AG04450 (cell line): ENCODE results near the gene SLC16A5. TPM values are rescaled to one million over a fixed set of nuclear protein-coding genes. Genes with fewer than 3 reads are reported as not detected.

ENCODE experiments used
- CTCF ChIA-PET: fragments of 300-600, 350-600 bp; formaldehyde crosslinking; extraction: SDS; loops from one replicate; lab custom pipeline; 2022; ENCODE audit warnings: antibody characterized with exemption, inconsistent platforms; lab: Charles Lee
- POLR2A ChIA-PET: fragments of 350-600 bp; formaldehyde crosslinking; extraction: SDS; loops from one replicate; lab custom pipeline; 2021; ENCODE audit warnings: antibody characterized with exemption, inconsistent platforms; lab: Yijun Ruan, JAX
- DNase-seq: peaks from one replicate; pipeline ENCODE4 v3.0.0-alpha.2; 2011; ENCODE audit warnings: low read depth, low spot score
- H3K27ac ChIP-seq: one replicate; pipeline ENCODE4 v1.5.1; 2012; ENCODE audit warnings: low read depth, low read length, control low read depth
- H3K27me3 ChIP-seq: one replicate; pipeline ENCODE4 v1.6.0; 2012; ENCODE audit warnings: low read length; ENCODE audit not compliant: control insufficient read depth, insufficient read depth
- H3K4me3 ChIP-seq: 2 replicates; pipeline ENCODE4 v1.5.1; 2011; ENCODE audit warnings: mild to moderate bottlenecking, low read depth, low read length, control low read depth
- H3K9me3 ChIP-seq: 2 replicates; pipeline ENCODE4 v1.5.1; 2012; ENCODE audit warnings: low read length; ENCODE audit not compliant: control insufficient read depth, insufficient read depth
- CTCF ChIP-seq: IDR thresholded peaks from 2 replicates; pipeline ENCODE4 v1.5.1; 2011; ENCODE audit warnings: low read depth, low read length, control low read depth, inconsistent platforms
- polyA plus RNA-seq: library from polyadenylated mRNA; depleted of rRNA; stranded (reverse); fragments of >200 nt; gene quantifications from 2 replicates; pipeline ENCODE4 v1.2.3, GENCODE V29; 2011

Gene SLC16A5
- polyA plus RNA-seq, 1 experiment, result 2.9 TPM

- Histone ChIP-seq H3K4me3 (peak overlapping the region; percentile 62), H3K9me3 (no peaks in the 10 kb centered on the region), H3K27me3 (no peaks in the 10 kb centered on the region), H3K27ac (peak overlapping the region; percentile 21)
- POLR2A ChIA-PET, result interaction anchor here (0.6 to 2.5 kb wide), 7 partner anchors 17 to 102 kb away, joined by 3 to 12 read pairs (median 4); partner anchors contain the start of genes JPT1, NT5C and NUP85
- no peak for TF ChIP-seq CTCF
- no peak for DNase-seq
- CTCF ChIA-PET, result interaction anchor here (0.6 to 7.5 kb wide), 56 partner anchors 9 to 340 kb away, joined by 3 to 154 read pairs (median 7); partner anchors contain the start of genes GGA3, MIF4GD, MRPL58 and MRPS7
These were observed 27.0 kb downstream of the SLC16A5 start for GRCh38 chr17:75114552-75115314.

- Histone ChIP-seq H3K9me3 (no peaks in the 10 kb centered on the region), H3K27ac (no peak overlapping the region), H3K27me3 (no peaks in the 10 kb centered on the region), H3K4me3 (no peak overlapping the region)
- no peak for DNase-seq
- TF ChIP-seq CTCF, result no peak
- POLR2A ChIA-PET, result interaction anchor here (2.5 kb wide), 1 partner anchor 39 kb away, joined by 7 read pairs; the partner anchor contains the start of gene JPT1
- CTCF ChIA-PET, result interaction anchor here (0.7 to 7.5 kb wide), 10 partner anchors 10 to 297 kb away, joined by 3 to 154 read pairs (median 17); partner anchors contain the start of genes MIF4GD, NT5C and NUP85
These were observed 27.8 kb downstream of the SLC16A5 start for GRCh38 chr17:75115555-75115954.

GRCh38 chr17:75116737-75117136 lies 29.0 kb downstream of the SLC16A5 start:
- H3K9me3 ChIP-seq, result no peaks in the 10 kb centered on the region
- CTCF ChIA-PET, result interaction anchor here (1.0 to 7.5 kb wide), 5 partner anchors 11 to 85 kb away, joined by 5 to 154 read pairs (median 67); partner anchors contain the start of genes NT5C and NUP85
- no peak overlapping the region for H3K27ac ChIP-seq
- POLR2A ChIA-PET, result no interaction called here
- H3K4me3 ChIP-seq, result no peak overlapping the region
- TF ChIP-seq CTCF, result no peak
- no peak for DNase-seq
- no peaks in the 10 kb centered on the region for H3K27me3 ChIP-seq

GRCh38 chr17:75118307-75118706 lies 30.6 kb downstream of the SLC16A5 start:
- Histone ChIP-seq H3K9me3 (no peaks in the 10 kb centered on the region), H3K27me3 (no peaks in the 10 kb centered on the region), H3K27ac (no peak overlapping the region), H3K4me3 (no peak overlapping the region)
- TF ChIP-seq CTCF, result no peak
- DNase-seq, result no peak
- ChIA-PET CTCF (interaction anchor here (0.7 to 5.2 kb wide), 4 partner anchors 13 to 245 kb away, joined by 5 to 67 read pairs (median 8); partner anchors contain the start of gene NT5C), POLR2A (no interaction called here)
